GM23248 (cell line): ENCODE measurements around the gene VPS26A.

Experiments used
- EZH2 ChIP-seq: fragments of 200-600 bp; sonication (generic); IDR thresholded peaks from 2 replicates; pipeline ENCODE4 v1.6.1; 2018; ENCODE audit warnings: antibody characterized with exemption, mild to moderate bottlenecking; ENCODE audit not compliant: insufficient read depth, poor library complexity, severe bottlenecking
- EZH2phosphoT487 ChIP-seq: fragments of 200-600 bp; sonication (generic); IDR thresholded peaks from 2 replicates; pipeline ENCODE4 v1.6.1; 2018; ENCODE audit warnings: antibody characterized with exemption, moderate library complexity, mild to moderate bottlenecking, low read depth; ENCODE audit not compliant: insufficient read depth

DNA sequence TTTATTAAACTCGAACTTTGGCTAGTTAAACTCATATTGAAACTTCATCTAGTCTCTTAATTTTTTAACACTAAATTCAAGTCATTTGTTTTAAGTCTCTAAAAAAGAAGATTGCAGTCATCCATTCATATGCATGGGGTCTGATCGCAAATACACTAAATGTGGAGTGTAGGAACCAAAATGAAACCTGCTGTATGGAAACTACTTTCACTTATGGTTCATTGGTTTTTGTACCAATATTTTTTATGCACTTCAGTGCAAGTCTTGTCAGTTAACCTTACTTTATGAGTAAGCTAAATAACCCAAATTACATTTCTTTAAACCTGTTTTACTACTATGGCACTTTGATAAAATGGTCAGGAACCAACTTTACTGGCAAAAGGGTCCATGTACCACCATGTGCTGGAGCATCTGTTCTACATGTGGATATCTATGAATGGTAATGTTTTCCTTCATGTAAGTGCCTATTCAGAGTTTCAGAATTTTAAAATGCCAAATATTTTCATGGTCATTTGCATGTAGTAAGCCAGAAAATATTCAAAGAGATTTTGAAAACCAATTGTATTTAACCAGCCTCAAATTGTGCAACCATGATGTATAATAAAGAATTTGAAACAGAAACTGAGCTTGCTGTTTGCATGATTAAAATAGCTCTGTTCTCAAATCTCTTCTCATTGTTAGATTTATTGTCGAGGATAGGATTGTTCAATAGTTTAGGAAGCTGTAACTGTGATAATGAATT, 48.4 kb downstream of the VPS26A start:
- no peak for TF ChIP-seq EZH2
- TF ChIP-seq EZH2phosphoT487 = no peak
